GM21619 (cell line): Measurements from ENCODE around the gene CALCR.
"Not testable (repeated sequence)": the region's sequence is repeated elsewhere in the genome, so short reads cannot be mapped to it uniquely, and the experiment has no call there.

Experiments used
- ATAC-seq: cut with Tn5 transposase; IDR thresholded peaks from one replicate; pipeline ENCODE4 v1.9.1; 2021; ENCODE audit not compliant: unreplicated experiment

Gene CALCR

GRCh38 chr7:93574646-93575554, at the start of gene CALCR:
Gene CALCR, minus strand, starts transcription at chr7:93574724. Its CDS starts 87,743 bp downstream, at chr7:93486981.
- no peak for ATAC-seq

- no peak for ATAC-seq
These were observed 49.3 kb upstream of the CALCR start for GRCh38 chr7:93623816-93624215.

GRCh38 chr7:93622036-93623033, 47.8 kb upstream of the CALCR start:
- no peak for ATAC-seq

GRCh38 chr7:93620864-93621263, 46.3 kb upstream of the CALCR start:
- ATAC-seq: no peak

GRCh38 chr7:93620057-93620456, 45.5 kb upstream of the CALCR start:
- no peak for ATAC-seq

- no peak for ATAC-seq
These were observed 26.8 kb upstream of the CALCR start for GRCh38 chr7:93601363-93601762.

GRCh38 chr7:93594250-93594649, 19.7 kb upstream of the CALCR start:
- no peak for ATAC-seq

GRCh38 chr7:93592588-93593266, 18.2 kb upstream of the CALCR start:
- ATAC-seq: no peak

GRCh38 chr7:93591224-93592050, 16.9 kb upstream of the CALCR start:
- not testable (repeated sequence) for ATAC-seq

GRCh38 chr7:93586479-93586865, 11.9 kb upstream of the CALCR start:
- not testable (repeated sequence) for ATAC-seq

GRCh38 chr7:93585694-93586478, 11.4 kb upstream of the CALCR start:
- ATAC-seq: not testable (repeated sequence)

GRCh38 chr7:93579431-93579830, 4.9 kb upstream of the CALCR start:
- no peak for ATAC-seq

- no peak for ATAC-seq
These were observed 4.2 kb upstream of the CALCR start for GRCh38 chr7:93578762-93579161.

GRCh38 chr7:93575555-93576399, 1.3 kb upstream of the CALCR start:
- ATAC-seq: no peak

- ATAC-seq: no peak
These were observed 267 bp downstream of the CALCR start for GRCh38 chr7:93574269-93574645.

- ATAC-seq: no peak
These were observed 5.3 kb downstream of the CALCR start for GRCh38 chr7:93569189-93569588.

- no peak for ATAC-seq
These were observed 7.6 kb downstream of the CALCR start for GRCh38 chr7:93566876-93567275.

GRCh38 chr7:93563584-93563983, 10.9 kb downstream of the CALCR start:
- ATAC-seq: no peak
